Tibial artery (tissue), 4 donors: ENCODE data around the gene POLG2.

Experiments used
- DNase-seq, 2 donors: peaks; one replicate each; pipeline ENCODE4 v3.0.0-alpha.2; 2019
- H3K27ac ChIP-seq, 2 donors: fragments of 200-600 bp; sonication (generic) in 1 of 2; 1 replicate in 1 of 2; 2 replicates in 1 of 2; pipeline ENCODE4 v1.5.1; 2018 to 2019; ENCODE audit warnings: mild to moderate bottlenecking in 1 of 2
- H3K27me3 ChIP-seq, 2 donors: fragments of 200-600 bp; sonication (generic) in 1 of 2; one replicate each; pipeline versions ENCODE4 v1.5.1 to v1.6.0; 2016 to 2019
- H3K36me3 ChIP-seq, 3 donors: fragments of 200-600 bp; sonication (generic) in 2 of 3; one replicate each; pipeline ENCODE4 v1.5.1; 2016 to 2019; ENCODE audit warnings: mild to moderate bottlenecking in 2 of 3
- H3K4me1 ChIP-seq, 4 donors: fragments of 200-600 bp; sonication (generic) in 2 of 4; 1 replicate in 3 of 4; 2 replicates in 1 of 4; pipeline ENCODE4 v1.5.1; 2016 to 2019
- H3K4me3 ChIP-seq, 2 donors: fragments of 200-600 bp; sonication (generic) in 1 of 2; 1 replicate in 1 of 2; 2 replicates in 1 of 2; pipeline ENCODE4 v1.5.1; 2018 to 2019; ENCODE audit warnings: mild to moderate bottlenecking in 2 of 2
- H3K9me3 ChIP-seq, 3 donors: fragments of 200-600 bp; sonication (generic) in 1 of 3; one replicate each; pipeline ENCODE4 v1.5.1; 2016 to 2019
- intact Hi-C: fragments of 100-400 bp; cut with DNase I; formaldehyde crosslinking; loops from one replicate; pipeline ENCODE4 v1.15.0; 2023; ENCODE audit warnings: low total_unique reads
- TF ChIP-seq, protein P1 (sequence below), 2 experiments: fragments of 200-600 bp in 1 of 2; fragments of 450-650 bp in 1 of 2; IDR thresholded peaks; one replicate each; pipeline ENCODE4 v1.5.1; 2017 to 2019; ENCODE audit warnings: antibody characterized with exemption in 2 of 2, mild to moderate bottlenecking in 1 of 2, moderate library complexity in 1 of 2

The POLG2 gene

DNA sequence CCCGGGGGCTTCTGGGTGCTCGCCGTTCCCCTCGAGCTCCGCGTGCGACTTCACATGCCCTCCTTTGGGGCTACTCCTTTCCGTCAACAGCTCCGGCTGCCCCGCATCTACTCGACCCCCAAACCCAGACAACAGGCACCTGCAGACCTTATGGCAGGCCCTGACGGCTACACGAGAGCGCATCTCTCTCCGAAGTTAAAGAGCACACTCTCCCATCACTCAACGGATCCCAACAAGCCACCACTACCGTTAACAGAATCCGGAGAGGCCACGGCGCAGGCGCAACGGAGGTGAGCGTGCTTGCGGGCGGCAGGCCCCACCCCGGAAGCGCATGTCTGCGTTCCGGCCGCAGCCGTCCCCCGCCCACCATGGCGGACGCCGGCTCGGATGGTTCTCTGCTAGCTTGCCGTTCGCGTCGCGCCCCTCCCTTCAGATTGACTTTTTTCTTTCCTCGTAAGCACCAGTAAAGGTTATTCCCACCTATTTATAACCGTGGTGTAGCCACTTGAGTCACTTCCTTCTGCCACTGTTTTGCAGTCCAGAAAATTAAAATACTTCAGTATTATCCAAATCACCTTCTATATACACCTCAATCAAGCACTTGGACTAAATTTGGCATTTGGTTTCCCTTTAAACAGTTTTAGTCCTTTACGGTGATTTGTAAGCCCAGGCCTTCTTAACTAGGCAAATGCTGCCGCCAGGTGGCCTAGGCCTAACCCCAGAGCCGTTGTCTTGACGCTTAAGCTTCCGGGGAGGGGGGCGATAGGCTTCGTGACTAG is at the start of gene POLG2:
Gene POLG2, minus strand, starts transcription at position 269 of the 779 bp plus-strand sequence. Its CDS starts 86 bp downstream, at position 183.
- intact Hi-C loops = loop anchor here (5.0 kb wide), 1 partner anchor 75 kb away; no protein-coding TSS in a partner anchor
- Histone ChIP-seq H3K4me1 (peaks cover 7 to 70% (median 42%) of the 10 kb centered on the region in 4 donors), H3K36me3 (peaks cover 38 to 59% (median 39%) of the 10 kb centered on the region in 3 donors)

DNA sequence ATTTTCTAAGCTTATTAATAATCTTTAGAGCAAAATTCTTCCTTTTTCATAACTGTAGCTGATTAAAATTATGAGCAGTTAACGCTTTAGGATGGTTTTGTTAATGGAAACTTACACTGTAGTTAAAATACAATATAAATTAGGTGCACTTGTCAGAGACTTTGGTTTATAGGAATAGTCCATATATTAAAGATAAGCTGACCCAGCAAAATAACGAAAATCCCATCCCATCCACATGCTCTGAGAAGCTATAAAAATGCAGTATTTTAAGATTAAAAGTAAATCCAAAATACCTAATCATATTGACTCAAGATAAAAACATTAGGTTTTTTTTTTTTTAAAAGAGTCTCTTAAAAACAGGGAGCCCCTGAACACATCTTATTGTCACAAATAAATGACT is 47.9 kb upstream of the POLG2 start:
- DNase-seq = no peak
- intact Hi-C loops = no loop called here
- no peaks in the 10 kb centered on the region for H3K27me3 ChIP-seq
- TF ChIP-seq, protein P1, sequence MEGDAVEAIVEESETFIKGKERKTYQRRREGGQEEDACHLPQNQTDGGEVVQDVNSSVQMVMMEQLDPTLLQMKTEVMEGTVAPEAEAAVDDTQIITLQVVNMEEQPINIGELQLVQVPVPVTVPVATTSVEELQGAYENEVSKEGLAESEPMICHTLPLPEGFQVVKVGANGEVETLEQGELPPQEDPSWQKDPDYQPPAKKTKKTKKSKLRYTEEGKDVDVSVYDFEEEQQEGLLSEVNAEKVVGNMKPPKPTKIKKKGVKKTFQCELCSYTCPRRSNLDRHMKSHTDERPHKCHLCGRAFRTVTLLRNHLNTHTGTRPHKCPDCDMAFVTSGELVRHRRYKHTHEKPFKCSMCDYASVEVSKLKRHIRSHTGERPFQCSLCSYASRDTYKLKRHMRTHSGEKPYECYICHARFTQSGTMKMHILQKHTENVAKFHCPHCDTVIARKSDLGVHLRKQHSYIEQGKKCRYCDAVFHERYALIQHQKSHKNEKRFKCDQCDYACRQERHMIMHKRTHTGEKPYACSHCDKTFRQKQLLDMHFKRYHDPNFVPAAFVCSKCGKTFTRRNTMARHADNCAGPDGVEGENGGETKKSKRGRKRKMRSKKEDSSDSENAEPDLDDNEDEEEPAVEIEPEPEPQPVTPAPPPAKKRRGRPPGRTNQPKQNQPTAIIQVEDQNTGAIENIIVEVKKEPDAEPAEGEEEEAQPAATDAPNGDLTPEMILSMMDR (IDR thresholded peaks at IDR 0.05) = no peak
- H3K9me3 ChIP-seq = no peaks in the 10 kb centered on the region
- no peak overlapping the region for H3K4me3 ChIP-seq
- H3K36me3 ChIP-seq = peaks cover 22 to 76% (median 27%) of the 10 kb centered on the region in 3 donors
- H3K4me1 ChIP-seq = no peaks in the 10 kb centered on the region
- no peak overlapping the region for H3K27ac ChIP-seq

More for the DNA sequence above, at the start of gene POLG2:
- DNase-seq = peak; percentile 92 to 94
- TF ChIP-seq, protein P1 (IDR thresholded peaks at IDR 0.05) = peak in 1 of 2 experiments; percentile 32
- Histone ChIP-seq H3K4me3 (peak within 1 kb of the TSS; percentile 74 to 75), H3K27me3 (no peaks in the 10 kb centered on the region), H3K27ac (peak within 1 kb of the TSS; percentile 79 to 80), H3K9me3 (no peaks in the 10 kb centered on the region)

DNA sequence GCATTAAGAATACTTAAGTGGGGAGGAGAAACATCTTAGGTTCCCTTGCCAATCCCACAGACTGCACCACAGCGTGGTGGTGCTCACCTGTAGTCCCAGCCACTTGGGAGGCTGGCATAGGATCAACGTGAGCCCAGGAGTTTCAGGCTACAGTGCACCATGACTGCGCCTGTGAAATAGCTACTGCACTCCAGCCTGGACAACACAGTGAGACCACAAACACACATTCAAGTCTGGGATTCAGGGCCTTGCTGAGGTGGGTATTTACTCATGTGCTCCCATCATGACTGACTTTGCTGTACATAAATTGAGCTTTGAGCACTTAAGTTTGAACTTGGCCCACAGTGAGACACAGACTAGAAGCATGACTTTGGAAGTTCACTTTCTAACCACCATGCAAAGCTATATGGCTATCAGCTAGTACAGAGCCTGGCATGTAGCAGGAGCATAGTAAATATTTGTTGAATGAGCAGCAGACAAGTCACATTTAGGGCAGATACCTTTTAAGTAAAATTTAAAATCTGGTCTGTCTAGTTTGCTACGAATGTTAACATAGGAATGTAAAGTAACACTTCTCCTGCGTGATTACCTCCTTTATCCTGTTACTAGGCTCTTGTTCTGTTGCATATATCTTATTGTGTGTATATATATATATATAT is 43.4 kb upstream of the POLG2 start:
- Histone ChIP-seq H3K4me1 (no peaks in the 10 kb centered on the region), H3K9me3 (no peaks in the 10 kb centered on the region), H3K36me3 (peaks cover 41 to 81% (median 54%) of the 10 kb centered on the region in 3 donors), H3K27ac (no peak overlapping the region), H3K27me3 (no peaks in the 10 kb centered on the region), H3K4me3 (no peak overlapping the region)
- DNase-seq = no peak
- TF ChIP-seq, protein P1 (IDR thresholded peaks at IDR 0.05) = no peak
- intact Hi-C loops = no loop called here

DNA sequence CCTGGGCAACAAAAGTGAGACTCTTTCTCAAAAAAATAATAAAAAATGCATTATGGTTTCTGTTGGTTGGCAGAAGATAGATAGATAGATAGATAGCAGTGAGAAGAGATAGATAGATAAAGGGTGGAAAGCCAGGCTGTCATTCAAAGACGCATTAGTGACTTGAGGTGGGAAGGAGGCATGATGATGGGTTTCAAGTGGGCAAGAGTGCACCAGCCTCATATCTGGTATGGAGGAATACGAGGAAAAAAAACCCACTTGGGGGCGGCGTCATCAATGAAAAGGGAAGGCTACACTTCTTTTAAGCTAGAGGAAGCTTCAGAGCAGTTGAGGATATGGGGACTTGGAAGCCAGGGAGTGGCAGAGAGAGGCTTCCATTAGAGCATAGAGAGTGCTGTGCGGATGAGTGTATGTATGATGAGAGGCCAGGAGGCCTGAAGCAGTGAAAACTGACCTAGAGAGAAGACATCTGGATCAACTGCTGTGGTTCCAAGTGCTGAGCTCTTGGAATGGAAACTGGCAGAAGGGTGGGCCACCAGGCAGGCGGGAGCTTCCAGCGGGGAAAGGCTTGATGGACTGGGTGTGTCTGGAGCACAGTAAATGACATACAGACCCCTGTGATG is 41.8 kb upstream of the POLG2 start:
- H3K36me3 ChIP-seq = peaks cover 51 to 82% (median 60%) of the 10 kb centered on the region in 3 donors
- no peaks in the 10 kb centered on the region for H3K27me3 ChIP-seq
- intact Hi-C loops = no loop called here
- no peak for DNase-seq
- TF ChIP-seq, protein P1 (IDR thresholded peaks at IDR 0.05) = no peak
- H3K27ac ChIP-seq = no peak overlapping the region
- H3K4me1 ChIP-seq = no peaks in the 10 kb centered on the region
- no peaks in the 10 kb centered on the region for H3K9me3 ChIP-seq
- no peak overlapping the region for H3K4me3 ChIP-seq

DNA sequence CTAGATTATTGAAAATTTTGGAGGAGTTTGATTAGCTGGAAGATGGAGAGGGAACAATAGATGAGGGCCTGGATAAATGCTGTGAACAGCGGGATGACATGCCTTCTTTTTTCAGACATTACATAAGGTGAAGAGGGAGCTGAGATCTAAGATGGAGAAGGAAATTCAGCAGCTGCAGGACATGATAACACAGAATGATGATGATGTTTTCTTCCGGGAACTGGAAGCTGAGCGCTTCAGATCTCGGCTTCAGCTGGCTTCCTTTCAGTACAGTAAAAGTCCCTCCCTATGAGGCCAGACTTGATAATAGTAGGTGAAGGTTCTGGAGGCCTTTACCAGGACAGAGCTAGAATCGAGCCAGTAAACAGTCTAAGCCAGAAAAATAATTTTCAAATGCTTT is 40.6 kb upstream of the POLG2 start:
- Histone ChIP-seq H3K27me3 (no peaks in the 10 kb centered on the region), H3K27ac (no peak overlapping the region), H3K4me3 (no peak overlapping the region), H3K4me1 (no peaks in the 10 kb centered on the region), H3K9me3 (no peaks in the 10 kb centered on the region), H3K36me3 (peaks cover 62 to 91% (median 72%) of the 10 kb centered on the region in 3 donors)
- DNase-seq = no peak
- TF ChIP-seq, protein P1 (IDR thresholded peaks at IDR 0.05) = no peak
- intact Hi-C loops = no loop called here
